ENCODE measurements around the gene PLPP3.

The PLPP3 gene

GRCh38 chr1:56456435-56457101 is 122.8 kb downstream of the PLPP3 start:
- DNase-seq = no peak

- DNase-seq = no peak
Measured at GRCh38 chr1:56453417-56454078, 125.8 kb downstream of the PLPP3 start.

- DNase-seq = no peak
Measured at GRCh38 chr1:56453016-56453415, 126.3 kb downstream of the PLPP3 start.

GRCh38 chr1:56452027-56453011 is 127.0 kb downstream of the PLPP3 start:
- no peak for DNase-seq

GRCh38 chr1:56451491-56451890 is 127.9 kb downstream of the PLPP3 start:
- DNase-seq = no peak

- no peak for DNase-seq
Measured at GRCh38 chr1:56450004-56450666, 129.2 kb downstream of the PLPP3 start.

- no peak for DNase-seq
Measured at GRCh38 chr1:56448529-56449300, 130.6 kb downstream of the PLPP3 start.

GRCh38 chr1:56447823-56448222 is 131.5 kb downstream of the PLPP3 start:
- no peak for DNase-seq

- no peak for DNase-seq
Measured at GRCh38 chr1:56446531-56447098, 132.7 kb downstream of the PLPP3 start.

- no peak for DNase-seq
Measured at GRCh38 chr1:56444960-56445646, 134.3 kb downstream of the PLPP3 start.
